ENCODE measurements around the gene GPRIN3. TPM values are rescaled to one million over a fixed set of nuclear protein-coding genes. Genes with fewer than 3 reads are reported as not detected.

GPRIN3 gene
- total and polyA plus RNA-seq, 10 of the 15 experiments (the other 5 are each of a cell fraction or from before 2014, with no cell fraction given), result under 0.01 to 0.05 (median 0.01) TPM; not detected in 6

GRCh38 chr4:89196745-89197144 lies 110.9 kb downstream of the GPRIN3 start:
- no peak overlapping the region for H3K9ac ChIP-seq (ENCODE audit: control insufficient read depth, insufficient read depth, low read length)
- H3K27me3 ChIP-seq (replicated peaks in 1 of 2; ENCODE audit: control insufficient read depth in 2 of 2, insufficient read depth in 2 of 2, low read length in 1 of 2), result no peaks in the 10 kb centered on the region
- no peak overlapping the region for H3K4me2 ChIP-seq (ENCODE audit: control insufficient read depth, insufficient read depth)
- POLR2A ChIA-PET, result no interaction called here
- no TSS peak for BruUV-seq (replicated peaks)
- no peaks in the 10 kb centered on the region for H4K20me1 ChIP-seq (ENCODE audit: control insufficient read depth, insufficient read depth)
- RAD21 ChIA-PET (ENCODE audit: unreplicated experiment), result no interaction called here
- WGBS (ENCODE audit: insufficient coverage, insufficient replicate concordance, low lambda C conversion rate, missing lambda C conversion rate), result 0% methylated on average over 2 of the region's 2 CpGs
- no peak overlapping the region for H3K27ac ChIP-seq (ENCODE audit: control insufficient read depth, insufficient read depth)
- no peak for TF ChIP-seq ZNF622 (IDR thresholded peaks at IDR 0.05)
- TF ChIP-seq E4F1 (IDR thresholded peaks at IDR 0.05; ENCODE audit: borderline replicate concordance, partially characterized antibody), result no peak
- SMC1A ChIA-PET (ENCODE audit: uncharacterized antibody, unreplicated experiment), result interaction anchor here (1.0 to 1.3 kb wide), 2 partner anchors 21 kb away, joined by 3 read pairs; no protein-coding TSS in a partner anchor
- in situ Hi-C loops (cut with MboI), result no loop called here
- no peak for FAIRE-seq
- no peak overlapping the region for H3K4me3 ChIP-seq
- no peaks in the 10 kb centered on the region for H3K9me3 ChIP-seq (replicated peaks; ENCODE audit: control insufficient read depth, insufficient read depth, low read length)
- H3K36me3 ChIP-seq (ENCODE audit: control insufficient read depth in 2 of 2, insufficient read depth in 2 of 2, low read length in 1 of 2), result no peaks in the 10 kb centered on the region
- H3K4me1 ChIP-seq (ENCODE audit: control insufficient read depth, insufficient read depth, low read length), result no peaks in the 10 kb centered on the region
- intact Hi-C loops (cut with micrococcal nuclease; ENCODE audit: unreplicated experiment), result no loop called here
- no peak overlapping the region for H2AFZ ChIP-seq (ENCODE audit: control insufficient read depth, low read depth, low read length)
- no peaks in the 10 kb centered on the region for H3K79me2 ChIP-seq (ENCODE audit: control insufficient read depth, insufficient read depth, low read length)
- CTCF ChIA-PET, result no interaction called here
- no peak for ATAC-seq
- DNase-seq (ENCODE audit: low read depth, low spot score), result no peak

GRCh38 chr4:89196056-89196674 lies 111.4 kb downstream of the GPRIN3 start:
- intact Hi-C loops (cut with micrococcal nuclease; ENCODE audit: unreplicated experiment) (no loop called here), in situ Hi-C loops (cut with MboI) (no loop called here)
- SMC1A ChIA-PET (ENCODE audit: uncharacterized antibody, unreplicated experiment), result interaction anchor here (1.0 to 1.3 kb wide), 2 partner anchors 20 to 22 kb away, joined by 3 read pairs; no protein-coding TSS in a partner anchor
- no peaks in the 10 kb centered on the region for H3K36me3 ChIP-seq (ENCODE audit: control insufficient read depth in 2 of 2, insufficient read depth in 2 of 2, low read length in 1 of 2)
- POLR2A ChIA-PET, result no interaction called here
- FAIRE-seq (no peak), DNase-seq (ENCODE audit: low read depth, low spot score) (no peak), ATAC-seq (no peak)
- CTCF ChIA-PET, result no interaction called here
- WGBS (ENCODE audit: insufficient coverage, insufficient replicate concordance, low lambda C conversion rate, missing lambda C conversion rate), result 18% methylated on average over 2 of the region's 2 CpGs
- H3K27me3 ChIP-seq (replicated peaks in 1 of 2; ENCODE audit: control insufficient read depth in 2 of 2, insufficient read depth in 2 of 2, low read length in 1 of 2), result no peaks in the 10 kb centered on the region
- H3K4me1 ChIP-seq (ENCODE audit: control insufficient read depth, insufficient read depth, low read length), result no peaks in the 10 kb centered on the region
- H3K79me2 ChIP-seq (ENCODE audit: control insufficient read depth, insufficient read depth, low read length), result no peaks in the 10 kb centered on the region
- no TSS peak for BruUV-seq (replicated peaks)
- no peaks in the 10 kb centered on the region for H4K20me1 ChIP-seq (ENCODE audit: control insufficient read depth, insufficient read depth)
- no peak overlapping the region for H3K4me2 ChIP-seq (ENCODE audit: control insufficient read depth, insufficient read depth)
- H3K9ac ChIP-seq (ENCODE audit: control insufficient read depth, insufficient read depth, low read length), result no peak overlapping the region
- no peak overlapping the region for H2AFZ ChIP-seq (ENCODE audit: control insufficient read depth, low read depth, low read length)
- H3K9me3 ChIP-seq (replicated peaks; ENCODE audit: control insufficient read depth, insufficient read depth, low read length), result no peaks in the 10 kb centered on the region
- H3K4me3 ChIP-seq, result no peak overlapping the region
- RAD21 ChIA-PET (ENCODE audit: unreplicated experiment), result no interaction called here
- no peak overlapping the region for H3K27ac ChIP-seq (ENCODE audit: control insufficient read depth, insufficient read depth)
- no peak for TF ChIP-seq PAX8 (IDR thresholded peaks at IDR 0.05)
- no peak for TF ChIP-seq CBX3 (IDR thresholded peaks at IDR 0.05; ENCODE audit: borderline replicate concordance, low read depth)
- no peak for TF ChIP-seq MTA3 (IDR thresholded peaks at IDR 0.05; ENCODE audit: borderline replicate concordance, low read length)
- no peak for TF ChIP-seq ZNF592 (IDR thresholded peaks at IDR 0.05)
- TF ChIP-seq SRF (IDR thresholded peaks at IDR 0.05; ENCODE audit: low read depth in 2 of 2, low read length in 2 of 2), result no peak
- TF ChIP-seq BRCA1 (IDR thresholded peaks at IDR 0.05; ENCODE audit: low read depth, low read length), result no peak
- TF ChIP-seq TARDBP (IDR thresholded peaks at IDR 0.05; ENCODE audit: borderline replicate concordance), result no peak
- TF ChIP-seq LARP7 (IDR thresholded peaks at IDR 0.05), result no peak
- TF ChIP-seq CEBPB (IDR thresholded peaks at IDR 0.05; ENCODE audit: borderline replicate concordance in 1 of 2, low read depth in 2 of 2, low read length in 2 of 2), result no peak
